Cardiac muscle cell (in vitro differentiated cells and primary cell): ENCODE measurements around the gene DCBLD2. TPM values are rescaled to one million over a fixed set of nuclear protein-coding genes. Genes with fewer than 3 reads are reported as not detected.
A peak's percentile ranks its signal among the peaks of the same experiment; 100 is the strongest.

Source experiments
- DNase-seq, 2 donors: peaks; one replicate each; pipeline versions ENCODE4 v3.0.0 to v3.0.0-alpha.2; 2010 to 2017; ENCODE audit warnings: low read depth in 1 of 2, low spot score in 1 of 2
- H3K27ac ChIP-seq: fragments of 200-600 bp; sonication (generic); 2 replicates; pipeline ENCODE4 v1.5.1; 2016
- H3K27me3 ChIP-seq: fragments of 200-600 bp; sonication (generic); 2 replicates; pipeline ENCODE4 v1.6.0; 2016; ENCODE audit warnings: control low read depth
- H3K36me3 ChIP-seq: fragments of 200-600 bp; sonication (generic); 2 replicates; pipeline ENCODE4 v1.5.1; 2016; ENCODE audit warnings: control low read depth
- H3K4me1 ChIP-seq: fragments of 200-600 bp; sonication (generic); 2 replicates; pipeline ENCODE4 v1.8.1; 2017; ENCODE audit warnings: low read depth, mild to moderate bottlenecking, mixed run types
- H3K4me3 ChIP-seq: fragments of 200-600 bp; sonication (generic); 2 replicates; pipeline ENCODE4 v1.5.1; 2016; ENCODE audit warnings: mild to moderate bottlenecking
- H3K9me3 ChIP-seq: fragments of 200-600 bp; sonication (generic); 2 replicates; pipeline ENCODE4 v1.5.1; 2017; ENCODE audit warnings: low read depth, mild to moderate bottlenecking, control low read depth
- polyA plus RNA-seq: library from polyadenylated mRNA; unstranded; fragments of >200 nt; fragmentation: Nextera tagmentation; extraction: Ambion mirVana; gene quantifications from 2 replicates; pipeline ENCODE4 v1.2.1, GENCODE V29; 2016
- total RNA-seq: library from RNA; depleted of rRNA; stranded (reverse); fragments of >200 nt; gene quantifications from 2 replicates; pipeline ENCODE4 v1.2.3, GENCODE V29; 2016
- TF ChIP-seq, protein P1 (sequence below): IDR thresholded peaks from 2 replicates; pipeline ENCODE4 v1.5.1; 2012; ENCODE audit warnings: low read depth, mild to moderate bottlenecking, low read length

Gene DCBLD2
- total and polyA plus RNA-seq, 2 experiments from 2014 or later, result 47.6 to 53.9 TPM

DNA sequence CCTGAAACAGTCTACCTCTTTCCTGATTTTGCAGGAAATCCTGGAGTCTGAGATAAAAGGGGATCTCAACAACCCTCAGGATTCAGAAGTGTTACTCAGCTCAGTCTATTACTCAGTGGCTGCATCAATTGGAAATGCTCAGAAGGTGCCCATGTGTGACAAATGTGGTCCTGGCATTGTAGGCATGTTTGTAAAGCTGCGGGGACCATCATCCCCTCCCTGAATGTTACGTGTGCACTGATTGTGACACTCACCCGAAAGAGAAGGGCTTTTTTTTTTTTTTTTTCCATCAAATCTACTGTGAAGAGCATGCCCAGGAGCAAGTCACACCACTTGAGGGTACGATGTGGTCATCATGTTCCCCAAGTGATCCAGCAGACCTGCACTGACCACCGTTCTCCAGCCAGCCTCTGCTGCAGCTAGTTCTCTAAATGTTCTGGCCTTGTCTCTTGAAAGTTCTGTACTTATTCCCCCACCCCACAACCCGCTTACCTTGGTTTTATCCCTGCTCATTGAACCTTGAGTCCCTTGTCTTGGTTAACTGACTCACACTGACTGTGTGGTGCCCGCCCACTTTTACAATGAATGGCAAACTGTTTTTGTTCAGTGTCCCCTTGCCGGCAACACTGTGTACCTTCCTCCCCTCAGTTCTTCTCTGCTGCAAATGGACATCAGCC is 118.5 kb downstream of the DCBLD2 start:
- Histone ChIP-seq H3K36me3 (peaks cover 20% of the 10 kb centered on the region), H3K4me1 (peaks cover 20% of the 10 kb centered on the region)
- DNase-seq, result no peak

DNA sequence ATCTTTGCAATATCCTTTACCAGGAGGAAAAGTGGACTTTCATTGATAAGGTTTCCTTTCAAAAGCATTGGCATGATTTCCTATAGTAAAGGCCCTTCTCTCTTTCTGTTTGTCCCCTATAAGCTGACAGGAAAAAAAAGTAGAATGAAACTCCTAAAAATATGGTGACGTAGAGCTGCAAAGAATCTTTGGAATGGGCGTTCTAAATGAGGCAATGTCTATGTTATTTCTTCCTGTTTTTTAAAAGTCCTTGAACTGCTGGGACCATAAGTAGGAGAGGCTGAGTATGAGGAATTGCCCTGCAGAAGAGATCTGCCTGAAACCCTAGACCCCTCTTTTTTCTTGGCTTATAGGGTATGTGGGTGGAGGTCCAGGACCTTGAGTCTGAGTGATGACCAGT is 121.2 kb downstream of the DCBLD2 start:
- H3K4me3 ChIP-seq, result no peak overlapping the region
- H3K9me3 ChIP-seq, result no peaks in the 10 kb centered on the region
- H3K27ac ChIP-seq, result no peak overlapping the region
- H3K27me3 ChIP-seq, result no peaks in the 10 kb centered on the region
- H3K4me1 ChIP-seq, result peaks cover 6% of the 10 kb centered on the region
- peak in 1 of 2 donors; percentile 86 for DNase-seq
- TF ChIP-seq, protein P1, sequence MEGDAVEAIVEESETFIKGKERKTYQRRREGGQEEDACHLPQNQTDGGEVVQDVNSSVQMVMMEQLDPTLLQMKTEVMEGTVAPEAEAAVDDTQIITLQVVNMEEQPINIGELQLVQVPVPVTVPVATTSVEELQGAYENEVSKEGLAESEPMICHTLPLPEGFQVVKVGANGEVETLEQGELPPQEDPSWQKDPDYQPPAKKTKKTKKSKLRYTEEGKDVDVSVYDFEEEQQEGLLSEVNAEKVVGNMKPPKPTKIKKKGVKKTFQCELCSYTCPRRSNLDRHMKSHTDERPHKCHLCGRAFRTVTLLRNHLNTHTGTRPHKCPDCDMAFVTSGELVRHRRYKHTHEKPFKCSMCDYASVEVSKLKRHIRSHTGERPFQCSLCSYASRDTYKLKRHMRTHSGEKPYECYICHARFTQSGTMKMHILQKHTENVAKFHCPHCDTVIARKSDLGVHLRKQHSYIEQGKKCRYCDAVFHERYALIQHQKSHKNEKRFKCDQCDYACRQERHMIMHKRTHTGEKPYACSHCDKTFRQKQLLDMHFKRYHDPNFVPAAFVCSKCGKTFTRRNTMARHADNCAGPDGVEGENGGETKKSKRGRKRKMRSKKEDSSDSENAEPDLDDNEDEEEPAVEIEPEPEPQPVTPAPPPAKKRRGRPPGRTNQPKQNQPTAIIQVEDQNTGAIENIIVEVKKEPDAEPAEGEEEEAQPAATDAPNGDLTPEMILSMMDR, result no peak
- peaks cover 20% of the 10 kb centered on the region for H3K36me3 ChIP-seq

More for the DNA sequence above, 118.5 kb downstream of the DCBLD2 start:
- H3K4me3 ChIP-seq, result no peak overlapping the region
- TF ChIP-seq, protein P1, result no peak
- no peaks in the 10 kb centered on the region for H3K27me3 ChIP-seq
- H3K9me3 ChIP-seq, result no peaks in the 10 kb centered on the region
- no peak overlapping the region for H3K27ac ChIP-seq

DNA sequence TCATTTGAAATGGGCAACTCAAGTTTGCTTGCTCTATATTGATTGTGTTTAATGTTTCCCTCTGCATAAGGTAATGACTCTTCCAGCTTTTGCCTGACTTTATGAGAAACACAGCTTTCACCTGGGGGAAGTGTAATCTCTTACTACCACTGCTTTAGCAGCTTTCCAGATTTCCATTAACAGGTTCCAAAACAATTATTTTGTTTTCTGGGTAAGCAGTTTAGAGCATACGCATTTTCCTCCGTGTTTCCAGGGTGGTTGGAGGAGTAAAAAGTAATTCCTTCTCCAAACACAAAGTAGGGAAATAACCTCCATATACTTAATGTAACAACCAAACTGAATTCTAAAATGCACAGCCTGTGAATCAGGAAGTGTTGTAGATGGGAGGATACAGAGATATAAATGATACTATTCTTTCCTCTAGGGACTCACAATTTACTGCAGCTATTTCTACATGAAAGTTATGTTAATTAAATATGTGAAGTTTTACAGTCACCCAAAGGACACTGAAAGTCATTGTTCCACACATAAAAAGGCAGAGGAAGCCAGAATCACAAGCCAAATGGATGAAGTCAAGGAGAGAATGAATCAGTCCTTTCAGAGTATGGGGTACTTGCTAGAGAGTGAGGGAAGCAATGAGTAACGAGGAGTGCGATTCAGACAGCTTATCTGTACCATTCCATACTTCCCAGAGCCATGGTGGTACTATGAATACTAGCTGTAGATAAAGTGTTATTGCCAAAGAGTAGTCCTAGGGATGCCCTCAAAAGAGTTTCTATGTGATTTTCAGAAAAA is 121.8 kb downstream of the DCBLD2 start:
- Histone ChIP-seq H3K9me3 (no peaks in the 10 kb centered on the region), H3K27me3 (no peaks in the 10 kb centered on the region), H3K4me1 (peaks cover 7% of the 10 kb centered on the region), H3K4me3 (no peak overlapping the region), H3K36me3 (peaks cover 20% of the 10 kb centered on the region), H3K27ac (peak overlapping the region; percentile 12)
- TF ChIP-seq, protein P1, result no peak
- DNase-seq, result peak in 1 of 2 donors; percentile 90

DNA sequence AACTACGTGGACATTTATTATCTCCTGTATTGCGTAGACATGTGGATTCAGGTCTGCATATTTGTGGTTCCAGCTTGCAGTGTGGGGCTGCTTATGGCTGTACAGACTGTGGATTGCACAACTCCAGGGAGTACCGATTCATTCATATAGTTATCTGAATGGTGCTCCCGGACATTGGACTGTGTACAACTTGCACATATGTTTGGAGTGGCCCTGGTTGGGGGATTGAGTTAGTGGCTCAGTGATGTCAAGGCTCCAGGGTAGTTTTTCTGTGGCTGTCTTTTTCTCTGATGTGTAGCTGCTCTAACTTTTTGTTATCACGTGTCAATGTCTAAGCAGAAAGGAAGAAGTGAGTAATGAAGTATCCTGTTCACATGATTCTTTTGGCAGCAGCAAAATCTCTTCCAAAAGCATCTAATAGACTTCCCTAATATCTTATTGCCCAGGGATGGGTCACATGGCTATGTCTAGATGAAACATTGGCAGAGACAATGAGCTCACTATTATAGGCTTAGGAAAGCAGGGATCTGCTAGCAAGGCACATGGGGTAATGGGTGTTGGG is 122.6 kb downstream of the DCBLD2 start:
- H3K36me3 ChIP-seq, result peaks cover 16% of the 10 kb centered on the region
- TF ChIP-seq, protein P1, result no peak
- DNase-seq, result peak in 1 of 2 donors; percentile 99
- H3K27me3 ChIP-seq, result no peaks in the 10 kb centered on the region
- no peaks in the 10 kb centered on the region for H3K9me3 ChIP-seq
- no peak overlapping the region for H3K4me3 ChIP-seq
- peaks cover 7% of the 10 kb centered on the region for H3K4me1 ChIP-seq
- H3K27ac ChIP-seq, result peak overlapping the region; percentile 12

DNA sequence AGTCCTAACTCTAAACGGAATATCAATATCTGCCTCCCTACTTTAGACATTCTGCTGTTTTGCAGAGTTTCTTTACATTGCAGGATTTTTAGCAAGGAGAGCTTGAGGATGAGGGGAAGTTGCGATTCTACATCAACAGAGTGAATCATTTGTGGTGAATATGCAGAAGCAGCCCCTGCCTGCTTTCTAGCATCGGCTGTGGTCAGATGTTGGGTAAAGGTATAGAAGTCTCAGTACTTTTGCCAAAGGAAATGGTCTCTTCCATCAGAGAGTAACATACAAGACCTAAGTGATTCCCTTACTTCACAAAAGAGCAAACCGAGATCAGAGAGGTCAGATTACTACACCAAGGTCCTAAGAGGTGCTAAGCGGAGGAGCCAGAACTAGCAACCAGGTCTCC is 123.1 kb downstream of the DCBLD2 start:
- Histone ChIP-seq H3K36me3 (peaks cover 13% of the 10 kb centered on the region), H3K4me1 (peaks cover 7% of the 10 kb centered on the region), H3K4me3 (no peak overlapping the region), H3K9me3 (no peaks in the 10 kb centered on the region), H3K27me3 (no peaks in the 10 kb centered on the region), H3K27ac (no peak overlapping the region)
- DNase-seq, result no peak
- TF ChIP-seq, protein P1, result no peak
